ENCODE data around the gene BICD2.

BICD2 gene

GRCh38 chr9:92749071-92749933, 15.3 kb downstream of the BICD2 start:
- DNase-seq (ENCODE audit: low read depth in 2 of 3, low spot score in 2 of 3): no peak

GRCh38 chr9:92748233-92748497, 16.5 kb downstream of the BICD2 start:
- no peak for DNase-seq (ENCODE audit: low read depth in 2 of 3, low spot score in 2 of 3)

DNA sequence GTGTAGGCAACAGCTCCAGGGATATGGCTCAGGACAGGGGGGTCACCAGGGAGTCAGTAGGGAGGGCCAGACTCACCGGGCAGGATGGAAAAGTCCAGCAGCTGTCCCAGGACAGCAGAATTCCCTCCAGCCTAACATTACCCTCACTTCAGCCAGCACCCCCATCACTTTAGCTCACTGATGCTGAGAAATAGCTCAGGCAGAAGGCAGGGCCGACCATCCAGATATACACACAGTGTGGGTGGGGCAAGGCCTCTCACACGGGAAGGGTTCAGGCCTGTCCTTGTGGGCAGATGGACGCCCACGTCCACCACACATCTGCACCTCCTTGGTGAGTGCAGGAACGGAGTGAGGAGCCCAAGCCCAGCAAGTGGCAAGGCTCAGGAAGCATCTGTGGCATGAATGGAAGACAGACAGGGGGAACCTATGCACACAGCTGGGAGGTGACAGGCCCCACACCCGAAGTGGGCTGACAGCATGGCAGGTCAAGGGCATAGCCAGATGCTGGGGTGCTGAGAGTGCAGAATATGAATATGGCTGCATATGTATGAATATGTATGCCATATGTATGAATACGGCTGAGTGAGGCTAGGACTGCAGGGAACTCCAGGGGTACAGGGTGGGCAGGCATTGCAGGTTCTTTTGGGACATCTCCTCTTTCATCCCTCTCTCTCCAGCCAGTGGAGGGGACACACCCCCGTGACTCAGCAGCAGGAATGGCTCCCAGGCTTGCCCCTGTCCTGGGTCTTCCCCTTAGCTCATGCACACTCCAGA, 17.0 kb downstream of the BICD2 start:
- DNase-seq (ENCODE audit: low read depth in 2 of 3, low spot score in 2 of 3): no peak

DNA sequence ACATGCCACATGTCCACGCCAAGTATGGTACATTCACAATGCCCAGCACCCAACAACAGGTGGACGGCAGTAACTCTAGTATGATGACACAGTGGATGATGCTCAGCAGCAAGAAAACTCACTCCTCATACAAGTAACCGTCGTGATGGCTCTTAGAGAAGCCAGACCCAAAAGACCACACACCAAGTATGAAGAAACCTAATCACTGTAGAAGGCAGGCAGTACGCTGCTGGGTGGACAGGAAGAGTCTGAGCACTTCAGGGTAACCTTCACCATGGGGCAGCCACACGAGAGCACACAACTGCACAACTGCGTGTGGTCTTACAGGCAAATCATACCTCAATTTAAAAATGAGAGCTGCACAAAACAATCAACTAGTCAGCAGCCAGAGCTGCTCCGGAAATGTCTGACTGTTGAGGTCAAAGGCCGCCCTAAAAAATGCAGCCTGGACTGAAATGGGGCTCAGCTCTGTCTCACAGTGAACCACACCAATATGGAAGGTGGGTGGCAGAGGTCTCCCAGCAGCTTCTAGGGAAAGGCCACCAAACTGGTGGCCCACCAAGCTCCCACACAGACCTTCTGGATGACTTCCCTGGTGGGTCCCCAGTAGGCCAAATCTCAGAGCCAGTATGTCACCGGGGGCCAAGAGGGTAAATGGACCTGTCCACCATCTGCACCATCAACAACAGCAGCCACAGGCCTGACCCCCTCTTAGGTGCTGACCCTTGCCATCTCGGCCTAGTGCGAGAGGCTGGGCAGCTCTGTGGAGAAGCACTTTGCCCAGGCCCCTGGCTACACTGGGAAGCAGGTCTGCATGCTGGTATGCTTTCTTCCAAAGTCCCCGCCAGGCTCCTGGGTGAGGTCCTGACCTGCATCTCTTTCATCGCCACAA, 17.8 kb downstream of the BICD2 start:
- DNase-seq (ENCODE audit: low read depth in 2 of 3, low spot score in 2 of 3): no peak

- no peak for DNase-seq (ENCODE audit: low read depth in 2 of 3, low spot score in 2 of 3)
Measured at GRCh38 chr9:92745881-92746280, 18.8 kb downstream of the BICD2 start.

- no peak for DNase-seq (ENCODE audit: low read depth in 2 of 3, low spot score in 2 of 3)
Measured at GRCh38 chr9:92745331-92745730, 19.3 kb downstream of the BICD2 start.

- no peak for DNase-seq (ENCODE audit: low read depth in 2 of 3, low spot score in 2 of 3)
Measured at GRCh38 chr9:92740969-92741368, 23.7 kb downstream of the BICD2 start.

- no peak for DNase-seq (ENCODE audit: low read depth in 2 of 3, low spot score in 2 of 3)
Measured at GRCh38 chr9:92740446-92740961, 24.1 kb downstream of the BICD2 start.

GRCh38 chr9:92740009-92740408, 24.6 kb downstream of the BICD2 start:
- DNase-seq (ENCODE audit: low read depth in 2 of 3, low spot score in 2 of 3): no peak

DNA sequence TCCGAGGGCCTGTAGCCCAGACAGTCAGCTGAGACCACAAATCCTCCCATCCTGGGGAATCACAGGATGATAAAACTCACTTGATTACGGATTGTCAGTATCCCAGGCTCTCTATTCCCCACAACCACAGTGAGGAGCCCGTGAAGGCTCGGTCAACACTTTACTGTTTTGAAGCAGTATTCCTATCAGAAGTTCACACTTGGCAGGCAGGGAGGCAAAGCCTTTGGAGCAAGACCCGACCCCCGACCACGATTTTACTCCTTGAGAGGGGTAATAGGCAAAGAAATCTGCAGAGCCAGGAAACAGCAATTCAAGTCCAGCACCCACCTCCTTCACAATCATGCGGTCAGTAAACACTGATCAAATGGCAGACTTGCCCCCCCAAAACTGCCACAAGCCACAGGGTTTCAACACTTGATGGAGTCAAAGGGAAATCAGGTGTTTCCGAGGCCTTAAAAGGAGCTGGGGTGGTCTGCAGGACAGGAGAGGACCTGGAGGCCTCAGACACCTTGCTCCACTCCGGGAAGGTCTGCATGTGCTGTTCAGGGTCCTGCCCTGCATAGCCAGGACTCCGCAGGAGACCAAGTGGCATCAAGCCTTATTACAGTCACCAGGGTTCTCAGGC, 25.2 kb downstream of the BICD2 start:
- DNase-seq (ENCODE audit: low read depth in 2 of 3, low spot score in 2 of 3): no peak

GRCh38 chr9:92738661-92739081, 26.0 kb downstream of the BICD2 start:
- DNase-seq (ENCODE audit: low read depth in 2 of 3, low spot score in 2 of 3): no peak

GRCh38 chr9:92737611-92738299, 26.9 kb downstream of the BICD2 start:
- no peak for DNase-seq (ENCODE audit: low read depth in 2 of 3, low spot score in 2 of 3)

GRCh38 chr9:92737216-92737606, 27.4 kb downstream of the BICD2 start:
- DNase-seq (ENCODE audit: low read depth in 2 of 3, low spot score in 2 of 3): no peak

- no peak for DNase-seq (ENCODE audit: low read depth in 2 of 3, low spot score in 2 of 3)
Measured at GRCh38 chr9:92736563-92737215, 27.9 kb downstream of the BICD2 start.

DNA sequence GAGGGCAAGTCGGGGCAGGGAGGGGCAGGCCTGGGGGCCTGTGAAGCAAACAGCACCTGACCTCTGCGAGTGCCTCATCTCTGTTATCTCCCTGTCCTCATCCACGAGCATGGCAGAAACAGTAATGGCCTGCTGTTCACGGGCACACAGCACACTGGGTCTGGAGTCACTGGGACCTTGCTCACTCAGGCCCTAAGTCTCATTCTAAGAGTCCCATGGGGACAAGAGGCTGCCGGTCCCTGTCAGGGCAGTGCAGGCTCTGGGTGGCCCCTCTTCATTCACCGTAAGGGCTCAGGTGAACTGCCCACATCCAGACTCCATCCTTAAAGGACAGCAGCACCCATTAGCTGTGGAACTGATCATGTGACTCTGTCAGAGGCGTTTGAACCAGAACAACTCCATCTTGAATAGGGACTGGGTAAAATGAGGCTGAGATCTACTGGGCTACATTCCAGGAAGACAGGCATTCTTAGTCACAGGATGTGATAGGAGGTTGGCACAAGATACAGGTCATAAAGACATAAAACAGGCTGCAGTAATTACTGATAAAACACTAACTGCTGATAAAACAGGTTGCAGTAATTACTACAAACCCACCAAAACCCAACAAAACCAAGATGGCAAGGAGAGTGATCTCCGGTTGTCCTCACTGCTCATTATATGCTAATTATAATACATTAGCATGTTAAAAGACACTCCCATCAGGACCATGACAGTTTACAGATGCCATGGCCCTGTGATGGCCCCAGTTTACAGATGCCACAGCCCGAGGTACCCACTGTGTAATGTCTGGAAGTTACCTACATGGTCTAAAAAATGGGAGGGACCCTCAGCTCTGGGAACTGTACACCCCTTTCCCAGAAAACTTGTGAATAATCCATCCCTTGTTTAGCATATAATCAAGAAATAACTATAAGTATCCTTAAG, 28.7 kb downstream of the BICD2 start:
- no peak for DNase-seq (ENCODE audit: low read depth in 2 of 3, low spot score in 2 of 3)

DNA sequence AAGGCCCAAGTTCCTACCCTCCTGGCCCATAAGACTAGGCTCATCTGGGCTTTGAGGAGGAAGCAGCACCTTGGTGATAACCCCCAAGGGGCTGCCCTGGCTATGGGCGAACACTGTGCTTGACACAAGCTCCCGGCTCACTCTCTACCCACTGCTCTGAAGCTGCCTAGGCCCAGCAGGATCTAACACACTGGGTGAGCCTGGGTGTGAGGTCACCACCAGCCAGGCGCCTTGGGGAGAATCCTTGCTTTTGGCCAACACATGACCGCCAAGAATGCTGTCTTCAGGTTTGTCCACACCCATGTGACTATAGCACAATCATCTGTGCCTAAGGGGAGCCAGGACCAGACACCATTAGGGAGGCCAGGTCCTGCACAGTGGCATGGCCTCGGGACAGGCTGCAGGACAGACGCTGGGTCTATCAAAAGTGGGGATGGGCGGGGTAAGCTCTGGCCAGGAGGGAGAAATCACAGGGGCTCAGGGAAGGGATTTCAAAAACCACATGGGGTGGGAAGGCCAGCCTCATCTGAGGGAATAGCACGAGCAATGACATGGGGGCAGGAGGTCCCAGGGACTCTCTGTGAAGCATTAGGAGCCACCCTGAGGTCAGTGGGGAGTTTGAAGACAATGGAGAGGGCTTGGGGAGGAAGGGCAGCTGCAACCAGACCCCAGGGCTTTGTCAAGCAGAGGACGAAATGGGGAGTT, 29.6 kb downstream of the BICD2 start:
- no peak for DNase-seq (ENCODE audit: low read depth in 2 of 3, low spot score in 2 of 3)

DNA sequence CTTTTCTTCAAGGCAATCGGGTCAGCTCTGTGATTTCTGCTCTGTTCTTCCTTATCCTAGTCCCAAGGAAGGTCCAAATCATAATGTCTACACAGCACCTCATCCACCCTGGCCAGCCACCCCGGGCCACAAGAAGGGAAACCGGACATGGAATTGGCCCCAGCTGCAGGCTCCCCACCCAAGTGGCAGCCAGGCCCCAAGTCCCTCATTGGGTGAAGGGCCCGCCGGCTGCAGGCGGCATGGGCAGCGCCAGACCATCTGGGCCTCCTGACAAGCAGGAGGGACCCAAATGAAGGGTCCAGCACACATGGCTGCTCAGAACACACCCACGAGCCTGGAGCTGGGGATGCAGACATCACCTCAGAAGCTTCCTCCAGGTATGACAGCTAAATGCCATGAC, 33.7 kb downstream of the BICD2 start:
- DNase-seq (ENCODE audit: low read depth in 2 of 3, low spot score in 2 of 3): no peak

DNA sequence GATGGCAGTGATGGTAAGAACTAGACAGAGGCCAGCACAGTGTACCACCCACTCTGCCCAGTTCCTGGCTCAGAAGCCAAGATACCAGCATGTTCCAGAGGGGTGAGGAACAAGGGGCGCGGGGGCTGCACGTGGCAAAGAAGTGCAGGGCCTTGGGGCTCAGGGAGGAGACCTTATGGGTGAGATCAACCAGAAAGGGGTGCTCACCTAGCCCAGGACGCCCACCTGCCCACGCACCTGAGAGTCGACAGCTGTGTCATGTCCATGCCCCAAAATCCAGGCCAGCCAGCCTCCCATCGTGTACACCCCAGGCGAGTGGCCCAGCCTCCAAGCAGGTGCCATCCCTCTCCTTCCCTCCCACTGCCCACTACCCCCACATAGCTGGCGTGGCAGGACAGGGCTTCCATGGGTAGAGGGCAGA, 34.9 kb downstream of the BICD2 start:
- no peak for DNase-seq (ENCODE audit: low read depth in 2 of 3, low spot score in 2 of 3)
